ENCODE measurements around the gene TRIP13. TPM values are rescaled to one million over a fixed set of nuclear protein-coding genes. Genes with fewer than 3 reads are reported as not detected.

Gene TRIP13
- total and polyA plus RNA-seq, 9 of the 15 experiments (the other 6 are each of a cell fraction or from before 2014, with no cell fraction given) = 24.1 to 116 (median 53.2) TPM

DNA sequence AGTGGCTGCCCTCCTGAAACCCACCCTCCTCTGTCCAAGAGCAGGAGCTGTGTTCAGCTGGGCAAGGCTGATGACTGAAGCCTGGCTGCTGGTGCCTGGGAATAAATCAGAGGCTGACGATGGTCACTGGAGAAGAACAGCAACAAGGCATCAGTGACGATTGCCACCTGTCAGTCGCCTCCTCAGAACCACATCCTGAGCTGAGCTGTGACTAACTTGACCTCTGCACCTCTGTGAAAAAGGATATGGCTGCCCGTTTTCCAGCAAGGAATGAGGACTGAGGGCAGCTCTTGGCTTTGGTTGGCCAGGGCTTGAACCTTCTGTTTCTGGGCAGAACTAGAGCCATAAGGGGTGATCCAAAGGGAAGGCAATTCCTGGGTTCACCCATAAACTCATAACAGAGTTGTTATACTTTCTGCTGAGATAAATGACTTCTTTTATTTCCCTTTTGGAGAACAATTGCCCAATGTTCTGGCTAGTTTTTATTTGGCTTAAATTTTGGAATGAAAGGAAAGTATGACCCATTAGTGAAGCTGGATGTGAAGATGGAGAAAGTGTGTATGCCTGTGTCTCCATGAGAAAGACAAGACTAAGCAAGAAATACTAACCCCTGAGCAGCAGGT, 40.1 kb downstream of the TRIP13 start:
- Histone ChIP-seq H2AFZ (ENCODE audit: low read depth, low read length) (no peak overlapping the region), H3K4me3 (no peak overlapping the region), H3K27ac (ENCODE audit: extremely low read depth, low read depth, low read length) (no peak overlapping the region), H3K9me3 (replicated peaks; ENCODE audit: control insufficient read depth, insufficient read depth, low read depth, low read length) (no peaks in the 10 kb centered on the region), H3K27me3 (ENCODE audit: control insufficient read depth in 2 of 2, insufficient read depth in 2 of 2, low read length in 2 of 2) (peaks cover 15 to 34% of the 10 kb centered on the region in 2 experiments), H3K4me1 (replicated peaks in 1 of 2; ENCODE audit: control insufficient read depth in 2 of 2, insufficient read depth in 2 of 2, low read length in 2 of 2) (no peaks in the 10 kb centered on the region), H3K9me1 (ENCODE audit: control insufficient read depth, insufficient read depth, low read length) (no peaks in the 10 kb centered on the region), H4K20me1 (replicated peaks; ENCODE audit: control insufficient read depth, insufficient read depth, low read length) (no peaks in the 10 kb centered on the region; the same call in 1 of the 2 replicates), H3K9ac (ENCODE audit: insufficient read depth in 1 of 2, low read depth in 2 of 2, low read length in 2 of 2) (no peak overlapping the region), H3K79me2 (ENCODE audit: control insufficient read depth, insufficient read depth, low read length) (no peaks in the 10 kb centered on the region), H3K36me3 (ENCODE audit: control insufficient read depth, insufficient read depth, low read length) (no peaks in the 10 kb centered on the region), H3K4me2 (ENCODE audit: insufficient read depth, low read length) (no peak overlapping the region)
- ChIA-PET CTCF (ENCODE audit: low intra/inter-chr PET ratio) (no interaction called here), POLR2A (interaction anchor here (0.7 to 1.4 kb wide), 3 partner anchors 9 to 267 kb away, joined by 3 to 4 read pairs (median 3); no protein-coding TSS in a partner anchor)
- no peak for DNase-seq (ENCODE audit: extremely low read depth in 1 of 4, low spot score in 3 of 4)
- BruUV-seq (replicated peaks) = no TSS peak
- in situ Hi-C loops (cut with MboI) = loop anchor here (25.0 kb wide), 1 partner anchor 705 kb away; no protein-coding TSS in a partner anchor
- no peak for ATAC-seq
- no peak for FAIRE-seq
- intact Hi-C loops (cut with micrococcal nuclease) = no loop called here
- WGBS (ENCODE audit: insufficient coverage, low coverage, missing lambda C conversion rate) = 0% methylated on average over 4 of the region's 4 CpGs
- TF ChIP-seq RFX5 (IDR thresholded peaks at IDR 0.05; ENCODE audit: low read depth, low read length) (no peak), NRF1 (conservative IDR thresholded peaks at IDR 0.05 in 1 of 2, IDR thresholded peaks at IDR 0.05 in 1 of 2) (no peak), NR4A1 (CRISPR knock-in tag; IDR thresholded peaks at IDR 0.05) (no peak), NR4A1 (tag; IDR thresholded peaks at IDR 0.05) (no peak), SMARCB1 (IDR thresholded peaks at IDR 0.05; ENCODE audit: insufficient read length, low read depth) (no peak), PHB (CRISPR knock-in tag; IDR thresholded peaks at IDR 0.05) (no peak), PREB (CRISPR knock-in tag; IDR thresholded peaks at IDR 0.05) (no peak), ZNF589 (CRISPR knock-in tag; IDR thresholded peaks at IDR 0.05; ENCODE audit: low read depth) (no peak), ZNF224 (CRISPR knock-in tag; IDR thresholded peaks at IDR 0.05) (no peak), ARHGAP35 (IDR thresholded peaks at IDR 0.05; ENCODE audit: partially characterized antibody) (no peak), U2AF1 (optimal IDR thresholded peaks at IDR 0.05; ENCODE audit: low read depth, low read length) (no peak), RFX7 (CRISPR knock-in tag; IDR thresholded peaks at IDR 0.05) (no peak)
- TF ChIP-seq, protein P1, sequence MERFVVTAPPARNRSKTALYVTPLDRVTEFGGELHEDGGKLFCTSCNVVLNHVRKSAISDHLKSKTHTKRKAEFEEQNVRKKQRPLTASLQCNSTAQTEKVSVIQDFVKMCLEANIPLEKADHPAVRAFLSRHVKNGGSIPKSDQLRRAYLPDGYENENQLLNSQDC (CRISPR knock-in tag; IDR thresholded peaks at IDR 0.05) = no peak
- TF ChIP-seq, protein P2, sequence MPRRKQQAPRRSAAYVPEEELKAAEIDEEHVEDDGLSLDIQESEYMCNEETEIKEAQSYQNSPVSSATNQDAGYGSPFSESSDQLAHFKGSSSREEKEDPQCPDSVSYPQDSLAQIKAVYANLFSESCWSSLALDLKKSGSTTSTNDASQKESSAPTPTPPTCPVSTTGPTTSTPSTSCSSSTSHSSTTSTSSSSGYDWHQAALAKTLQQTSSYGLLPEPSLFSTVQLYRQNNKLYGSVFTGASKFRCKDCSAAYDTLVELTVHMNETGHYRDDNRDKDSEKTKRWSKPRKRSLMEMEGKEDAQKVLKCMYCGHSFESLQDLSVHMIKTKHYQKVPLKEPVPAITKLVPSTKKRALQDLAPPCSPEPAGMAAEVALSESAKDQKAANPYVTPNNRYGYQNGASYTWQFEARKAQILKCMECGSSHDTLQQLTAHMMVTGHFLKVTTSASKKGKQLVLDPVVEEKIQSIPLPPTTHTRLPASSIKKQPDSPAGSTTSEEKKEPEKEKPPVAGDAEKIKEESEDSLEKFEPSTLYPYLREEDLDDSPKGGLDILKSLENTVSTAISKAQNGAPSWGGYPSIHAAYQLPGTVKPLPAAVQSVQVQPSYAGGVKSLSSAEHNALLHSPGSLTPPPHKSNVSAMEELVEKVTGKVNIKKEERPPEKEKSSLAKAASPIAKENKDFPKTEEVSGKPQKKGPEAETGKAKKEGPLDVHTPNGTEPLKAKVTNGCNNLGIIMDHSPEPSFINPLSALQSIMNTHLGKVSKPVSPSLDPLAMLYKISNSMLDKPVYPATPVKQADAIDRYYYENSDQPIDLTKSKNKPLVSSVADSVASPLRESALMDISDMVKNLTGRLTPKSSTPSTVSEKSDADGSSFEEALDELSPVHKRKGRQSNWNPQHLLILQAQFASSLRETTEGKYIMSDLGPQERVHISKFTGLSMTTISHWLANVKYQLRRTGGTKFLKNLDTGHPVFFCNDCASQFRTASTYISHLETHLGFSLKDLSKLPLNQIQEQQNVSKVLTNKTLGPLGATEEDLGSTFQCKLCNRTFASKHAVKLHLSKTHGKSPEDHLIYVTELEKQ (CRISPR knock-in tag; IDR thresholded peaks at IDR 0.05) = no peak
- TF ChIP-seq, protein P3, sequence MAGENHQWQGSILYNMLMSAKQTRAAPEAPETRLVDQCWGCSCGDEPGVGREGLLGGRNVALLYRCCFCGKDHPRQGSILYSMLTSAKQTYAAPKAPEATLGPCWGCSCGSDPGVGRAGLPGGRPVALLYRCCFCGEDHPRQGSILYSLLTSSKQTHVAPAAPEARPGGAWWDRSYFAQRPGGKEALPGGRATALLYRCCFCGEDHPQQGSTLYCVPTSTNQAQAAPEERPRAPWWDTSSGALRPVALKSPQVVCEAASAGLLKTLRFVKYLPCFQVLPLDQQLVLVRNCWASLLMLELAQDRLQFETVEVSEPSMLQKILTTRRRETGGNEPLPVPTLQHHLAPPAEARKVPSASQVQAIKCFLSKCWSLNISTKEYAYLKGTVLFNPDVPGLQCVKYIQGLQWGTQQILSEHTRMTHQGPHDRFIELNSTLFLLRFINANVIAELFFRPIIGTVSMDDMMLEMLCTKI (IDR thresholded peaks at IDR 0.05; ENCODE audit: partially characterized antibody) = no peak

All from K562 (cell line).